ENCODE results near the gene FN3KRP.

Gene FN3KRP

GRCh38 chr17:82716203-82717010, at the start of gene FN3KRP:
Gene FN3KRP (plus strand): TSS chr17:82716706. CDS start chr17:82716756, 50 bp downstream.
- DNase-seq = peak; percentile 79

- DNase-seq = no peak
These were observed 49.4 kb upstream of the FN3KRP start for GRCh38 chr17:82666931-82667667.

GRCh38 chr17:82667668-82668000, 48.9 kb upstream of the FN3KRP start:
- DNase-seq = no peak

GRCh38 chr17:82668024-82668630, 48.4 kb upstream of the FN3KRP start:
- no peak for DNase-seq

- no peak for DNase-seq
These were observed 47.8 kb upstream of the FN3KRP start for GRCh38 chr17:82668631-82669099.

- no peak for DNase-seq
These were observed 45.6 kb upstream of the FN3KRP start for GRCh38 chr17:82670661-82671450.

- DNase-seq = no peak
These were observed 41.6 kb upstream of the FN3KRP start for GRCh38 chr17:82674656-82675475.

GRCh38 chr17:82675476-82676245, 40.8 kb upstream of the FN3KRP start:
- DNase-seq = no peak

GRCh38 chr17:82677353-82677925, 39.1 kb upstream of the FN3KRP start:
- no peak for DNase-seq

- DNase-seq = no peak
These were observed 38.1 kb upstream of the FN3KRP start for GRCh38 chr17:82678265-82678891.

GRCh38 chr17:82679586-82680465, 36.7 kb upstream of the FN3KRP start:
- DNase-seq = no peak

GRCh38 chr17:82681547-82681946, 35.0 kb upstream of the FN3KRP start:
- DNase-seq = no peak

GRCh38 chr17:82683534-82683933, 33.0 kb upstream of the FN3KRP start:
- no peak for DNase-seq

- no peak for DNase-seq
These were observed 32.2 kb upstream of the FN3KRP start for GRCh38 chr17:82684228-82684841.

- no peak for DNase-seq
These were observed 31.2 kb upstream of the FN3KRP start for GRCh38 chr17:82685291-82685690.

GRCh38 chr17:82686366-82687324, 29.9 kb upstream of the FN3KRP start:
- DNase-seq = no peak

- no peak for DNase-seq
These were observed 29.1 kb upstream of the FN3KRP start for GRCh38 chr17:82687375-82687861.
